ENCODE results near the gene DHX34. TPM values are rescaled to one million over a fixed set of nuclear protein-coding genes. Genes with fewer than 3 reads are reported as not detected.

The DHX34 gene
- total RNA-seq, 1 experiment from 2014 or later, result 23.0 TPM

GRCh38 chr19:47421244-47421786, 72.2 kb downstream of the DHX34 start:
- Histone ChIP-seq H3K4me2 (no peak overlapping the region), H3K9me2 (ENCODE audit: insufficient read depth) (no peaks in the 10 kb centered on the region), H3K4me3 (no peak overlapping the region), H3K27me3 (ENCODE audit: insufficient read depth, low read depth) (peaks cover 84% of the 10 kb centered on the region), H3K27ac (no peak overlapping the region), H3K36me3 (ENCODE audit: low read depth) (no peaks in the 10 kb centered on the region), H3F3A (ENCODE audit: insufficient read depth, low read depth) (peaks cover 11% of the 10 kb centered on the region), H3K79me2 (ENCODE audit: low read depth) (no peaks in the 10 kb centered on the region), H4K20me1 (ENCODE audit: insufficient read depth) (no peaks in the 10 kb centered on the region), H3K4me1 (replicated peaks; ENCODE audit: insufficient read depth) (no peaks in the 10 kb centered on the region), H3K9me3 (ENCODE audit: insufficient read depth, low read depth) (no peaks in the 10 kb centered on the region), H2AFZ (no peak overlapping the region)
- DNase-seq, result no peak
- no TSS peak for BruUV-seq (replicated peaks)
- TF ChIP-seq, protein P1, sequence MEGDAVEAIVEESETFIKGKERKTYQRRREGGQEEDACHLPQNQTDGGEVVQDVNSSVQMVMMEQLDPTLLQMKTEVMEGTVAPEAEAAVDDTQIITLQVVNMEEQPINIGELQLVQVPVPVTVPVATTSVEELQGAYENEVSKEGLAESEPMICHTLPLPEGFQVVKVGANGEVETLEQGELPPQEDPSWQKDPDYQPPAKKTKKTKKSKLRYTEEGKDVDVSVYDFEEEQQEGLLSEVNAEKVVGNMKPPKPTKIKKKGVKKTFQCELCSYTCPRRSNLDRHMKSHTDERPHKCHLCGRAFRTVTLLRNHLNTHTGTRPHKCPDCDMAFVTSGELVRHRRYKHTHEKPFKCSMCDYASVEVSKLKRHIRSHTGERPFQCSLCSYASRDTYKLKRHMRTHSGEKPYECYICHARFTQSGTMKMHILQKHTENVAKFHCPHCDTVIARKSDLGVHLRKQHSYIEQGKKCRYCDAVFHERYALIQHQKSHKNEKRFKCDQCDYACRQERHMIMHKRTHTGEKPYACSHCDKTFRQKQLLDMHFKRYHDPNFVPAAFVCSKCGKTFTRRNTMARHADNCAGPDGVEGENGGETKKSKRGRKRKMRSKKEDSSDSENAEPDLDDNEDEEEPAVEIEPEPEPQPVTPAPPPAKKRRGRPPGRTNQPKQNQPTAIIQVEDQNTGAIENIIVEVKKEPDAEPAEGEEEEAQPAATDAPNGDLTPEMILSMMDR (conservative IDR thresholded peaks at IDR 0.05), result no peak
- TF ChIP-seq EZH2 (IDR thresholded peaks at IDR 0.05; ENCODE audit: low read depth), result no peak
- ChIA-PET POLR2A (ENCODE audit: unreplicated experiment) (no interaction called here), CTCF (no interaction called here)
- intact Hi-C loops (cut with micrococcal nuclease; ENCODE audit: unreplicated experiment), result loop anchor here (2.0 to 10.0 kb wide), 2 partner anchors 269 to 407 kb away; partner anchors contain the start of gene NPAS1

DNA sequence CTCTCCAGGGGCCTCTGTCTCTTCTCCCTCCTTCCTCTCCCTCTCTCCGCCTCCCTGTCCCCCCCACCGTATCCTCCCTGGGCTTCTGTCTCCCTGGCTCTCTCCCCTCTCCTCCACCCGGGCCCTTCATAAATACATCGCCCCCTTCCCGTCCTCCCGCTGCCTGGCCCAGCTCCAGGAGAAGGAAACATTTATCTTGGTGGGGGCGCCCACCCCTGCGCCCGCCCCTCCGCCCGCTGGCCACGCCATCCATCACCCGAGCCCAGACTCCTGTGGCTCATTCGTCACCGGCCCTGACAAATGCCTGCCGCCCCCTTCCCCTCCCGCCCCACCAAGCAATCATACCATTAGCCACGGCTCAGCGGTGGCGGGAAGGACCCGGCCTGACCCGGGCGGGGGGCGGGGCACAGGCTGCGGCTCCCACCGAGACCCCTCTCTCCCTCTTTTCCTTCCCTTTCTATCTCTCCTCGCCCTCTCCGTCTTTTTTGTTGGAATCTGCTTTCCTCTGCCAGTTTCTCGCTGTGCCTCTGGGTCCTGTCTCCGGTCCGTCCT, 72.8 kb downstream of the DHX34 start:
- no peak overlapping the region for H2AFZ ChIP-seq
- CTCF ChIA-PET, result no interaction called here

GRCh38 chr19:47422417-47423163, 73.5 kb downstream of the DHX34 start:
- intact Hi-C loops (cut with micrococcal nuclease; ENCODE audit: unreplicated experiment), result loop anchor here (10.0 kb wide), 1 partner anchor 408 kb away; the partner anchor contains the start of gene NPAS1
- Histone ChIP-seq H3K4me2 (no peak overlapping the region), H3K79me2 (ENCODE audit: low read depth) (no peaks in the 10 kb centered on the region), H3K27ac (no peak overlapping the region), H4K20me1 (ENCODE audit: insufficient read depth) (no peaks in the 10 kb centered on the region), H3K27me3 (ENCODE audit: insufficient read depth, low read depth) (peaks cover 72% of the 10 kb centered on the region), H3K36me3 (ENCODE audit: low read depth) (no peaks in the 10 kb centered on the region), H3K4me3 (no peak overlapping the region), H2AFZ (no peak overlapping the region), H3F3A (ENCODE audit: insufficient read depth, low read depth) (peaks cover 22% of the 10 kb centered on the region), H3K9me3 (ENCODE audit: insufficient read depth, low read depth) (no peaks in the 10 kb centered on the region), H3K4me1 (replicated peaks; ENCODE audit: insufficient read depth) (peaks cover 2% of the 10 kb centered on the region), H3K9me2 (ENCODE audit: insufficient read depth) (no peaks in the 10 kb centered on the region)
- TF ChIP-seq EZH2 (IDR thresholded peaks at IDR 0.05; ENCODE audit: low read depth), result no peak
- TF ChIP-seq, protein P1 (conservative IDR thresholded peaks at IDR 0.05), result no peak
- no TSS peak for BruUV-seq (replicated peaks)
- ChIA-PET POLR2A (ENCODE audit: unreplicated experiment) (no interaction called here), CTCF (no interaction called here)
- no peak for DNase-seq

More for the DNA sequence above, 72.8 kb downstream of the DHX34 start:
- no peaks in the 10 kb centered on the region for H3K79me2 ChIP-seq (ENCODE audit: low read depth)
- no peaks in the 10 kb centered on the region for H3K36me3 ChIP-seq (ENCODE audit: low read depth)
- POLR2A ChIA-PET (ENCODE audit: unreplicated experiment), result no interaction called here
- BruUV-seq (replicated peaks), result no TSS peak
- DNase-seq, result no peak
- H4K20me1 ChIP-seq (ENCODE audit: insufficient read depth), result no peaks in the 10 kb centered on the region
- H3F3A ChIP-seq (ENCODE audit: insufficient read depth, low read depth), result peaks cover 17% of the 10 kb centered on the region
- peaks cover 78% of the 10 kb centered on the region for H3K27me3 ChIP-seq (ENCODE audit: insufficient read depth, low read depth)
- no peak for TF ChIP-seq EZH2 (IDR thresholded peaks at IDR 0.05; ENCODE audit: low read depth)
- TF ChIP-seq, protein P1 (conservative IDR thresholded peaks at IDR 0.05), result no peak
- H3K9me2 ChIP-seq (ENCODE audit: insufficient read depth), result no peaks in the 10 kb centered on the region
- H3K9me3 ChIP-seq (ENCODE audit: insufficient read depth, low read depth), result no peaks in the 10 kb centered on the region
- H3K4me2 ChIP-seq, result no peak overlapping the region
- no peak overlapping the region for H3K4me3 ChIP-seq
- no peaks in the 10 kb centered on the region for H3K4me1 ChIP-seq (replicated peaks; ENCODE audit: insufficient read depth)
- intact Hi-C loops (cut with micrococcal nuclease; ENCODE audit: unreplicated experiment), result loop anchor here (2.0 to 10.0 kb wide), 2 partner anchors 269 to 407 kb away; partner anchors contain the start of gene NPAS1
- H3K27ac ChIP-seq, result no peak overlapping the region

All from PC-9 (cell line).